ENCODE data around the gene PSMD9.

DNA sequence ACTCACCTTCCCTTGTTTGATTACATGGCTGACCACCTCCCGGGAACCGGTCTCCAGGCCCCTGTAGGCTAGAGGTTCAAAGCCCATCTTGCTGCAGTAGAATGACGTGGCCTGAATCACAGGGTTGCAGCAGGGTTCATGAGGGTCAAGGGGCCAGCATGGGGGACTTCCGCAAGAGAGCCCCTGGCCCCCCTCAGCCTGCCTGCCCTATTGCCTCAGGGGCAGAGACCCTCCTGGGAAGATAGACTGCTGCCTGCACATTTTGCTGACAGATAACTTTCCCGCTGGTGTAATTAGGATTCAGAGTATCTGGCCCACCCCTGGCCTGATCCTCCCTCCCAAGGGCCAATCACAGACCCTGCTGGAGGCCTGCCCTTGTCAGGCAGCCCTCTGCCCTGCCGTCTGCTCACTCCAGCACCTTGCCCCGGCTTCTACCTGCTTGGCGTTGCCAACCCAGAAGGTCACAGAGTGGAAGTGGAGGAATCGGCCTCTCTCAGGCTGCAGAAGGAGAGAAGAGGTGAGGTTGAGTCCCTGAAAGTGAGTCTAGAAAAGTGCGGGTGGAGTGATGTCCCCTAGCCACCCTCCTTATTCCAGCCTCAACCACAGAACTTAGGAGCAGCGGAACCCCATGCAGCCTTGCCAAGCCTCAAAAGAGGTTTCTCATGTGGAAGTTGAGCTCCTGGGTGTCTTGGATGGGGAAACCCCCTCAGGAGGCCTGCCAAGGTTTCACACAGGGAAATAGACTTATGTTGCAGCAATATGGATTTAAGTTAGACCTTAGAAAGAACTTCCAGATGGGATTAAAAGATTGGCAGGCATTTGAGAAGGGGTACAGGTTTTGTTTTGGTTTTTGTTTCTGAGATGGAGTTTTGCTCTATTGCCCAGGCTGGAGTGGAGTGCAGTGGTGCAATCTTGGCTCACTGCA lies 31.0 kb upstream of the PSMD9 start:
- TF ChIP-seq, protein P1, sequence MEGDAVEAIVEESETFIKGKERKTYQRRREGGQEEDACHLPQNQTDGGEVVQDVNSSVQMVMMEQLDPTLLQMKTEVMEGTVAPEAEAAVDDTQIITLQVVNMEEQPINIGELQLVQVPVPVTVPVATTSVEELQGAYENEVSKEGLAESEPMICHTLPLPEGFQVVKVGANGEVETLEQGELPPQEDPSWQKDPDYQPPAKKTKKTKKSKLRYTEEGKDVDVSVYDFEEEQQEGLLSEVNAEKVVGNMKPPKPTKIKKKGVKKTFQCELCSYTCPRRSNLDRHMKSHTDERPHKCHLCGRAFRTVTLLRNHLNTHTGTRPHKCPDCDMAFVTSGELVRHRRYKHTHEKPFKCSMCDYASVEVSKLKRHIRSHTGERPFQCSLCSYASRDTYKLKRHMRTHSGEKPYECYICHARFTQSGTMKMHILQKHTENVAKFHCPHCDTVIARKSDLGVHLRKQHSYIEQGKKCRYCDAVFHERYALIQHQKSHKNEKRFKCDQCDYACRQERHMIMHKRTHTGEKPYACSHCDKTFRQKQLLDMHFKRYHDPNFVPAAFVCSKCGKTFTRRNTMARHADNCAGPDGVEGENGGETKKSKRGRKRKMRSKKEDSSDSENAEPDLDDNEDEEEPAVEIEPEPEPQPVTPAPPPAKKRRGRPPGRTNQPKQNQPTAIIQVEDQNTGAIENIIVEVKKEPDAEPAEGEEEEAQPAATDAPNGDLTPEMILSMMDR (conservative IDR thresholded peaks at IDR 0.05; ENCODE audit: low read depth in 2 of 2), result no peak
- TF ChIP-seq EZH2phosphoT487 (IDR thresholded peaks at IDR 0.05; ENCODE audit: unreplicated experiment) (no peak), JUNB (IDR thresholded peaks at IDR 0.05; ENCODE audit: unreplicated experiment) (no peak), EZH2 (IDR thresholded peaks at IDR 0.05; ENCODE audit: low read depth, unreplicated experiment) (no peak), ZNF331 (CRISPR knock-in tag; IDR thresholded peaks at IDR 0.05; ENCODE audit: low read depth) (no peak), CREB1 (CRISPR knock-in tag; IDR thresholded peaks at IDR 0.05; ENCODE audit: low read depth) (no peak), POLR2AphosphoS5 (IDR thresholded peaks at IDR 0.05; ENCODE audit: low read depth) (no peak), NANOG (IDR thresholded peaks at IDR 0.05; ENCODE audit: borderline replicate concordance) (no peak), ZNF114 (CRISPR knock-in tag; IDR thresholded peaks at IDR 0.05) (no peak), STAT1 (IDR thresholded peaks at IDR 0.05; ENCODE audit: unreplicated experiment) (no peak)
- TF ChIP-seq, protein P2, sequence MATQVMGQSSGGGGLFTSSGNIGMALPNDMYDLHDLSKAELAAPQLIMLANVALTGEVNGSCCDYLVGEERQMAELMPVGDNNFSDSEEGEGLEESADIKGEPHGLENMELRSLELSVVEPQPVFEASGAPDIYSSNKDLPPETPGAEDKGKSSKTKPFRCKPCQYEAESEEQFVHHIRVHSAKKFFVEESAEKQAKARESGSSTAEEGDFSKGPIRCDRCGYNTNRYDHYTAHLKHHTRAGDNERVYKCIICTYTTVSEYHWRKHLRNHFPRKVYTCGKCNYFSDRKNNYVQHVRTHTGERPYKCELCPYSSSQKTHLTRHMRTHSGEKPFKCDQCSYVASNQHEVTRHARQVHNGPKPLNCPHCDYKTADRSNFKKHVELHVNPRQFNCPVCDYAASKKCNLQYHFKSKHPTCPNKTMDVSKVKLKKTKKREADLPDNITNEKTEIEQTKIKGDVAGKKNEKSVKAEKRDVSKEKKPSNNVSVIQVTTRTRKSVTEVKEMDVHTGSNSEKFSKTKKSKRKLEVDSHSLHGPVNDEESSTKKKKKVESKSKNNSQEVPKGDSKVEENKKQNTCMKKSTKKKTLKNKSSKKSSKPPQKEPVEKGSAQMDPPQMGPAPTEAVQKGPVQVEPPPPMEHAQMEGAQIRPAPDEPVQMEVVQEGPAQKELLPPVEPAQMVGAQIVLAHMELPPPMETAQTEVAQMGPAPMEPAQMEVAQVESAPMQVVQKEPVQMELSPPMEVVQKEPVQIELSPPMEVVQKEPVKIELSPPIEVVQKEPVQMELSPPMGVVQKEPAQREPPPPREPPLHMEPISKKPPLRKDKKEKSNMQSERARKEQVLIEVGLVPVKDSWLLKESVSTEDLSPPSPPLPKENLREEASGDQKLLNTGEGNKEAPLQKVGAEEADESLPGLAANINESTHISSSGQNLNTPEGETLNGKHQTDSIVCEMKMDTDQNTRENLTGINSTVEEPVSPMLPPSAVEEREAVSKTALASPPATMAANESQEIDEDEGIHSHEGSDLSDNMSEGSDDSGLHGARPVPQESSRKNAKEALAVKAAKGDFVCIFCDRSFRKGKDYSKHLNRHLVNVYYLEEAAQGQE (IDR thresholded peaks at IDR 0.05; ENCODE audit: unreplicated experiment), result no peak
- TF ChIP-seq, protein P3, sequence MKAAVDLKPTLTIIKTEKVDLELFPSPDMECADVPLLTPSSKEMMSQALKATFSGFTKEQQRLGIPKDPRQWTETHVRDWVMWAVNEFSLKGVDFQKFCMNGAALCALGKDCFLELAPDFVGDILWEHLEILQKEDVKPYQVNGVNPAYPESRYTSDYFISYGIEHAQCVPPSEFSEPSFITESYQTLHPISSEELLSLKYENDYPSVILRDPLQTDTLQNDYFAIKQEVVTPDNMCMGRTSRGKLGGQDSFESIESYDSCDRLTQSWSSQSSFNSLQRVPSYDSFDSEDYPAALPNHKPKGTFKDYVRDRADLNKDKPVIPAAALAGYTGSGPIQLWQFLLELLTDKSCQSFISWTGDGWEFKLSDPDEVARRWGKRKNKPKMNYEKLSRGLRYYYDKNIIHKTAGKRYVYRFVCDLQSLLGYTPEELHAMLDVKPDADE (IDR thresholded peaks at IDR 0.05), result no peak
- TF ChIP-seq, protein P4, sequence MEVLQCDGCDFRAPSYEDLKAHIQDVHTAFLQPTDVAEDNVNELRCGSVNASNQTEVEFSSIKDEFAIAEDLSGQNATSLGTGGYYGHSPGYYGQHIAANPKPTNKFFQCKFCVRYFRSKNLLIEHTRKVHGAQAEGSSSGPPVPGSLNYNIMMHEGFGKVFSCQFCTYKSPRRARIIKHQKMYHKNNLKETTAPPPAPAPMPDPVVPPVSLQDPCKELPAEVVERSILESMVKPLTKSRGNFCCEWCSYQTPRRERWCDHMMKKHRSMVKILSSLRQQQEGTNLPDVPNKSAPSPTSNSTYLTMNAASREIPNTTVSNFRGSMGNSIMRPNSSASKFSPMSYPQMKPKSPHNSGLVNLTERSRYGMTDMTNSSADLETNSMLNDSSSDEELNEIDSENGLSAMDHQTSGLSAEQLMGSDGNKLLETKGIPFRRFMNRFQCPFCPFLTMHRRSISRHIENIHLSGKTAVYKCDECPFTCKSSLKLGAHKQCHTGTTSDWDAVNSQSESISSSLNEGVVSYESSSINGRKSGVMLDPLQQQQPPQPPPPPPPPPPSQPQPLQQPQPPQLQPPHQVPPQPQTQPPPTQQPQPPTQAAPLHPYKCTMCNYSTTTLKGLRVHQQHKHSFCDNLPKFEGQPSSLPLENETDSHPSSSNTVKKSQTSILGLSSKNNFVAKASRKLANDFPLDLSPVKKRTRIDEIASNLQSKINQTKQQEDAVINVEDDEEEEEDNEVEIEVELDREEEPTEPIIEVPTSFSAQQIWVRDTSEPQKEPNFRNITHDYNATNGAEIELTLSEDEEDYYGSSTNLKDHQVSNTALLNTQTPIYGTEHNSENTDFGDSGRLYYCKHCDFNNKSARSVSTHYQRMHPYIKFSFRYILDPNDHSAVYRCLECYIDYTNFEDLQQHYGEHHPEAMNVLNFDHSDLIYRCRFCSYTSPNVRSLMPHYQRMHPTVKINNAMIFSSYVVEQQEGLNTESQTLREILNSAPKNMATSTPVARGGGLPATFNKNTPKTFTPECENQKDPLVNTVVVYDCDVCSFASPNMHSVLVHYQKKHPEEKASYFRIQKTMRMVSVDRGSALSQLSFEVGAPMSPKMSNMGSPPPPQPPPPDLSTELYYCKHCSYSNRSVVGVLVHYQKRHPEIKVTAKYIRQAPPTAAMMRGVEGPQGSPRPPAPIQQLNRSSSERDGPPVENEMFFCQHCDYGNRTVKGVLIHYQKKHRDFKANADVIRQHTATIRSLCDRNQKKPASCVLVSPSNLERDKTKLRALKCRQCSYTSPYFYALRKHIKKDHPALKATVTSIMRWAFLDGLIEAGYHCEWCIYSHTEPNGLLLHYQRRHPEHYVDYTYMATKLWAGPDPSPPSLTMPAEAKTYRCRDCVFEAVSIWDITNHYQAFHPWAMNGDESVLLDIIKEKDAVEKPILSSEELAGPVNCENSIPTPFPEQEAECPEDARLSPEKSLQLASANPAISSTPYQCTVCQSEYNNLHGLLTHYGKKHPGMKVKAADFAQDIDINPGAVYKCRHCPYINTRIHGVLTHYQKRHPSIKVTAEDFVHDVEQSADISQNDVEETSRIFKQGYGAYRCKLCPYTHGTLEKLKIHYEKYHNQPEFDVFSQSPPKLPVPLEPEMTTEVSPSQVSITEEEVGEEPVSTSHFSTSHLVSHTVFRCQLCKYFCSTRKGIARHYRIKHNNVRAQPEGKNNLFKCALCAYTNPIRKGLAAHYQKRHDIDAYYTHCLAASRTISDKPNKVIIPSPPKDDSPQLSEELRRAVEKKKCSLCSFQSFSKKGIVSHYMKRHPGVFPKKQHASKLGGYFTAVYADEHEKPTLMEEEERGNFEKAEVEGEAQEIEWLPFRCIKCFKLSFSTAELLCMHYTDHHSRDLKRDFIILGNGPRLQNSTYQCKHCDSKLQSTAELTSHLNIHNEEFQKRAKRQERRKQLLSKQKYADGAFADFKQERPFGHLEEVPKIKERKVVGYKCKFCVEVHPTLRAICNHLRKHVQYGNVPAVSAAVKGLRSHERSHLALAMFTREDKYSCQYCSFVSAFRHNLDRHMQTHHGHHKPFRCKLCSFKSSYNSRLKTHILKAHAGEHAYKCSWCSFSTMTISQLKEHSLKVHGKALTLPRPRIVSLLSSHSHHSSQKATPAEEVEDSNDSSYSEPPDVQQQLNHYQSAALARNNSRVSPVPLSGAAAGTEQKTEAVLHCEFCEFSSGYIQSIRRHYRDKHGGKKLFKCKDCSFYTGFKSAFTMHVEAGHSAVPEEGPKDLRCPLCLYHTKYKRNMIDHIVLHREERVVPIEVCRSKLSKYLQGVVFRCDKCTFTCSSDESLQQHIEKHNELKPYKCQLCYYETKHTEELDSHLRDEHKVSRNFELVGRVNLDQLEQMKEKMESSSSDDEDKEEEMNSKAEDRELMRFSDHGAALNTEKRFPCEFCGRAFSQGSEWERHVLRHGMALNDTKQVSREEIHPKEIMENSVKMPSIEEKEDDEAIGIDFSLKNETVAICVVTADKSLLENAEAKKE (CRISPR knock-in tag; IDR thresholded peaks at IDR 0.05), result no peak

Data from GM23338 (cell line).